Activated CD8-positive, alpha-beta memory T cell treated with anti-CD3 and anti-CD28 coated beads for 36 hours (primary cell): ENCODE results near the gene NCBP1. TPM values are rescaled to one million over a fixed set of nuclear protein-coding genes. Genes with fewer than 3 reads are reported as not detected.
"Not testable (repeated sequence)": the region's sequence is repeated elsewhere in the genome, so short reads cannot be mapped to it uniquely, and the experiment has no call there.

Experiments
- CTCF ChIA-PET: fragments of 350-600 bp; sonication (Branson Sonifier 250); formaldehyde crosslinking; loops from one replicate; lab custom pipeline; 2021; ENCODE audit warnings: antibody characterized with exemption; lab: Charles Lee
- POLR2A ChIA-PET: fragments of 350-600 bp; sonication (Branson Sonifier 250); formaldehyde crosslinking; loops from one replicate; lab custom pipeline; 2021; ENCODE audit warnings: antibody characterized with exemption; lab: Charles Lee
- total RNA-seq, 2 experiments: library from RNA; stranded (reverse); gene quantifications; one replicate each; pipeline ENCODE4 v1.2.3, GENCODE V29; 2021

Gene NCBP1
- total RNA-seq, 2 experiments from 2014 or later: 51.2 to 58.2 TPM

DNA sequence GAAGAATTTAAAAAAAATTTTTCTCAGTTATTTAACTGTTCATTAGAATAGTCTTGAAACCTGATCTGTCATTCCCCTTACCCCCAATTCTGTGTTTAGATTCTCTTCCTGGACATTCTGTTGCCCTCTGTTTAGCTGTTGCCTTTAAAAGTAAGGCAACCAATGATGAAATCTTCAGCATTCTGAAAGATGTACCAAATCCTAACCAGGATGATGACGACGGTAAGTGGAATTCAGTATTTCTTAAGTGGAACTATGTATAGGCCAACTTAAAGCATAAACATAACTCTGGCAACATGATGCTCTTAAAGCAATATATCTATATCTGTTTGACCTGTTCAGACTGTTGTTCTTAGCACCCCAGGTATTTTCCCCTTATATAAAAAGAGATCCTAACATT is 27.2 kb downstream of the NCBP1 start:
- CTCF ChIA-PET: no interaction called here
- POLR2A ChIA-PET: interaction anchor here (0.6 kb wide), 1 partner anchor 187 kb away, joined by 4 read pairs; no protein-coding TSS in a partner anchor

DNA sequence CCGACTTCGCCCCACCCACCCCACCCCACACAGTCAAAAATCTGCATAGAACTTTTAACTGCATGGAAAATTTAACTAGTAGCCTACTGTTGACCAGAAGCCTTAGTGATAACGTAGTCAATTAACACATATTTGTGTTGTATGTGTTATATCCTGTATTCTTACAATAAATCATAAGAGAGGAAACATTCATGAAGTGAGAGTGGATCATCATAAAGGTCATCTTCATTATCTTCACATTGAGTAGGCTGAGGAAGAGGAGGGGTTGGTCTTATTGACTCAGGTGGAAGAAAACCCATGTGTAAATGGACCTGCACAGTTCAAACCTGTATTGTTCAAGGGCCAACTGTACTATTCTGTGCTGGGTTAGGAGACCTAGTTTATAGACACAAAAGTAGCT is 32.1 kb downstream of the NCBP1 start:
- ChIA-PET CTCF (no interaction called here), POLR2A (no interaction called here)

DNA sequence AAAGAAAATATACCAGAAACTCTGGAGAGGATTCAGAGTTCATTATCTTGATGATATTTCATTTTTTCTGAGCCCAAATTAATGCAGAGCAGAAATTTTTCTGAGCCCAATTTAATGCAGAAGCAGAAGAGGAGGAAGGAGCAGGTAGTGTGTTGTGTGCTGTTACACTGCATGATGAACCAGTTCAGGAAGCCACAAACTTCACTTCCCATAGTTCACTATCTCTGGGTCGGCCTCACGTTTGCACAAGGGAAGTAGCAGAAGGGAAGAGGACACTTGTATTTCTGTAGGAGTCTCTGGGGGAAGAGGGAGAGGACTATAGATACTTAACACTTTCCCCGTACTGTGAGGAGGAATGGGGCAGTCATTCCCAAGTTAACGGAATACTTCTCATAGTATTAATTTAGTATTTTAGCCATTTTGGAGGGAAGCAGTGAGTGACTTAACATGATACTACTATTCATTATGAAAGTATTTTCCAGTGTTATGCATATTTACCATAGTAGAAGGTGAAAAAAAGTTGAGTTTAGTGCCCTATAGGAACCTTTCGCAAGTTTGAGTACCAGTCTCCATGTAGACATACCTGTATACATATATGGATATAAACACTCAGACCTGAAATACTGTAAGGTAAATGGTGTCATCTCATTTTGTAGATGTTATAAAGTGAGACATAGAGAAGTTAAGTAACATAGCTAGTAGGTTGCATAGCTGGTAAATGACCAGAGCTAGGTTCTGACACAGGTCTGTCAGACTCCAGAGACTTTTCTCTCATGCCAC is 33.5 kb downstream of the NCBP1 start:
- POLR2A ChIA-PET: no interaction called here
- CTCF ChIA-PET: no interaction called here

DNA sequence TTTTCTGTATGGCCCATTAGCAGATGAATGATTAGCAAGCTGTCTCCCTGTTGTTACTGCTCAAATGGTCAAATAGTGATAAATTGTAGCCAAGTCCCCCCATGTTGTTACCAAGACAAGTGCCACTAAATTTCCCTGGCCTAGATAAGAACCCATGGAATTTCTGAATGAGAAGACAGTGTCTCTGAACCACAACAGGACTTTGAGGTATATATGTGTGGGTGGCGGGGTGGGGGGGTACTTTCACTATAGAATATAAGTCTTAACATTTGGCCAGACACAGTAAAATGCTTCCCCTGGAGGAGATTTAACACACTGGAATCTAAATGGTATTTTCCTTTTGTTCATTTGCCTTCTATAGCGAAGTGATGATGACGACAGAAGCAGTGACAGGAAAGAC is 34.9 kb downstream of the NCBP1 start:
- ChIA-PET POLR2A (no interaction called here), CTCF (no interaction called here)

DNA sequence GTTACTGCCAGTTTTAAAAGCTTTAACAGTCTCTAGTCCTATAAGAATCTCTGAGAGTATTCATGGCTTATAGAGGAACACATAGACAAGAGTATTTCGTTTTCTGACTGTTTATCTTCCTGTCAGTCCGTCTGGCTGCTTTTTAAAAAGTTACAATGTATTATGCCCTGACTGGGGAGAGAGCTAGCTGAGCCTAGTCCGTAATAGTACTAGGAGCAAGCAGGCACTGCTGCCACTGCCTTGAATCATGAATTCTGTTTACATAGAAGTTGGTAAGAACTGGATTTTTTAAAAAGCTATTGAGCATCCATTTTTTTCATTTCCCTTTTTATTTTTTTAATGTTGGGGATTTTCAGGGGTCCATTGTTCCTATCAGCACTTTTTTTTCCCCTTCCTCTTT is 37.0 kb downstream of the NCBP1 start:
- ChIA-PET CTCF (interaction anchor here (1.0 kb wide), 1 partner anchor 23 kb away, joined by 3 read pairs; no protein-coding TSS in a partner anchor), POLR2A (no interaction called here)

DNA sequence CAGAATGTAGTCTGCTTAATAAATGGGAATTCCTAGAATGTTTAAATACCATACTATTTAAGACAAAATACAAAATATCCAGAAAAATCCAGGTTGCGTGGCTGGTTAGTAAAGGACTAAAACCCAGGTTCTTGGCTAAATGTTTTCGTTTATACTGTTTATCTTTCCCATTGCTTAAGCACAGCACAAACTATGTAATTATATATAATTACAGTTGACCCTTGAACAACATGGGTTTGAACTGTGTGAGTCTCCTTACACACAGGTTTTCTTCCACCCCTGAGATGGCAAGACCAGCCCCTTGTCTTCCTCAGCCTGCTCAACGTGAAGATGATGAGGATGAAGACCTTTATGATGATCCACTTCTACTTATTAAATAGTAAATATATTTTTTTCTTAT is 38.8 kb downstream of the NCBP1 start:
- CTCF ChIA-PET: no interaction called here

DNA sequence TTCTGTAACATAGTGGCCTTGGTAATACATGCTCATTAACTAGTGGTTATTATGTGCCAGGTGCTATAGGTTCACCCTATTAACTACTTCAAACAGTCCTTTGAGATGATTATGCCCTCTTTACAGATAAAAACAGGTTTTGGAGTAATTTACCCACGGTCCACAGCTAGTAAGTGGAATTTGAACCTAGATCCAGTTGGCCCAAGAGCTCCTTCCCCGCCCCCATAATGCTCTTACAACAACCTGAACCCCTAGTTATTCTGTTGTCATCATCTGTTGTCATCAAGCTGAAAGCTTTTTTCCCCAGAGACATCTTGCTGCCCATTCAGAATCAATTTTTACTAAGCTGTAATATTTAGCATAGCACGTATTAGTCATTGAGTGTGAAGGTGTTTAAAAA is 40.3 kb downstream of the NCBP1 start:
- ChIA-PET POLR2A (no interaction called here), CTCF (no interaction called here)

More for the DNA sequence above, 38.8 kb downstream of the NCBP1 start:
- POLR2A ChIA-PET: no interaction called here

DNA sequence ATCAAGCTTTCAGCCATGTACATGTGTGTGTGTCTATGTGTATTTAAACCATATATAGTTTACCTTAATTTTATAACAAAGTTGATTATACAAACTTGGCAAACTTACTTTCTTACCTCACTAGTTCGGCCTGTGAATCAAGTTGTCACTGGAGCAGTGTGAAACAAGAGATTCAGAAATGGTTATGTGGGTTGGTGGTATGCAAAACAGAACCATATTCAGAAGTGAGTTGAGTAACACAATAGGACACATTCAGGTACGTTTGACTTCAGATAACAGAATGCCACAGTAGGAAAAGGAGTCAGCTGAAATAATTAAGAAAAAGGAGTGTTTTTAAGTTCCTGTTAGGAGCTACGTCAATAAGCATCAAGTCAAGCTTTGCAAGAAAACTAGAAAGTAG is 42.0 kb downstream of the NCBP1 start:
- ChIA-PET CTCF (no interaction called here), POLR2A (no interaction called here)

DNA sequence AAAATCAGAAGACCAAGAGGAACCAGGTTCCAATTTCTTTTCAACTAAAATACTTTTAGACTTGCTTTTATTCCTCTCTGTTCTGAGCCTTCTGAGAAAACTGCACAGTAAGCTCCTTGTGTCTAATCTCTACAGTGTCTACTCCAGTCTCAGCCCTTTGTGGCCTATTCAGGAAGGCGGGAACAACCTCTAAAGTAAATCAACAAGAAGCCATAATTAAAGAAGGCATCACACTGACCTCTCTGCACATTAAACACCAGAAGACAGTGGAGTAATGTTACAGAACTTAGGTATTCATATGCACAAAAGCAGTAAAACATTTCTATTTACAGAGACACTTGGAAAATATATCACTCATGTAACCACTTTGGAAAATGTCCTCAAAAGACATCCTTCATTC is 48.6 kb downstream of the NCBP1 start:
- ChIA-PET CTCF (no interaction called here), POLR2A (no interaction called here)

DNA sequence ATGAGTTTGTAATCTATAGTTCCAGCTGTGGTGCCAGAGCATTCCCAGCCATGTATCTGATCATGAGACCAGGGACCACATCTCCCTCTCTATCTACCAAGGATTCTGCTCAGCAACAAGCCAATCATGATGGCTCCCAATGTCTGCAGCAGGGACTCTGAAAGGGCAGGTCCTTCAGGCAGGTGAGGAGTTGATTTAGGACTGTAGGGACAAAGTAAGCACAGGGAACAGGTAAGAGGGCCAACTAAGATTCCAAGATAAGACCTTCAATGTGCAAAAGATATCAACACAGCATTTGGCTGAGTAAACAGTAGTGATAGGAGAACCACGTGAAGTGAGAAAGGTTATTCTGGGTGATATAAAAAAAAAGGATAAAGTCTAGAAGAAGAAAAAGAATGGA is 55.0 kb downstream of the NCBP1 start:
- CTCF ChIA-PET: interaction anchor here (1.3 kb wide), 1 partner anchor 8 kb away, joined by 3 read pairs; no protein-coding TSS in a partner anchor
- POLR2A ChIA-PET: interaction anchor here (1.2 kb wide), 1 partner anchor 8 kb away, joined by 3 read pairs; no protein-coding TSS in a partner anchor

DNA sequence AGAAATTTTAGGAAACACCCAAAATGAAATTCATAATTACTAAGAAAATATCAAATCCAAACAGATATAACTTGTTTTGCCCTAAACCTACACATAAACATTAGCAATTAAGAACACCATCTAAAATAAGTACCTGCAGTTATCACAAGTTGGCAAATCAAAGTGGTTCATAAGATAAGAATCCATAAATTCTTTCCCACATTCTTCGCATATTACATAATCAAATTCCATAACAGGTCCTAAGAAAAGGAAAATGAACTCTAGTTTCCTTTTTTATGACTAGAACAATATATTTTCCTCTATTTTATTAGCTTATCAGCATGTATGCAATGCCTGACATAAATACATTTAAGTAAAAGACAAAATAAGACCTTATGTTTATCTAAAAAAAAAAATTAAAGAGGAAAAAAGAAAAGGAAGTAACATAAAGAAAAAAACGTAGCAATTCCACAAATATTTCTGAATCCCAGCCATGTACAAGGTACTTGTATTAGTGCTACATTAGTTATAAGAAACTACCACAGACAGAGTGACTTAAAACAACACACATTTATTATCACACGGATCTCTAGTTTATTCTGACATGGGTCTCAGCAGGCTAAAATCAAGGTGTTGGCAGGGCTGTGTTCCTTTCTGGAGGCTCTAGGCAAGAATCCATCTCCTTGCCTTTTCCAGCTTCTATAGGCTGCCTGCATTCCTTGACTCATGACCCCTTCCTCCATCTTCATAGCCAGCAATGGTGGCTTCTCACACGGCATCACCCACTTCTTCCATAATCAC is 56.0 kb downstream of the NCBP1 start:
- CTCF ChIA-PET: no interaction called here
- POLR2A ChIA-PET: no interaction called here

DNA sequence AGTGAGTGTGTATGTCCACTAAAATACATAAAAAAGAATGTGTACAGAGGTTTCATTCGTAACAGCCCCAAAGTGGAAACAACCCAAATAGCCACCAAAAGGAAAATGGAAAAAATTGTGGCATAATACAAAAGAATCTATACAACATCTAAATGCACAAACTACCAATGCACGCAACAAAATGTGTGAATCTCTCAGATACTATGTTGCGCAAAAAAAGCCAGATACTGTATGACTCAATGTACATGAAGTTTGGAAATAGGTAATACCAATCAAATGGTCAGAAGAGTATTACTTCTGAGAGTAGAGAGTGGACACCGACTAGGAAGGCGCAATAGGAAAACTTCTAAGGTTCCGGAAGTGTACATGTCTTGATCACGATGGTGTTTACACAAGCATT is 61.1 kb downstream of the NCBP1 start:
- ChIA-PET CTCF (no interaction called here), POLR2A (no interaction called here)

DNA sequence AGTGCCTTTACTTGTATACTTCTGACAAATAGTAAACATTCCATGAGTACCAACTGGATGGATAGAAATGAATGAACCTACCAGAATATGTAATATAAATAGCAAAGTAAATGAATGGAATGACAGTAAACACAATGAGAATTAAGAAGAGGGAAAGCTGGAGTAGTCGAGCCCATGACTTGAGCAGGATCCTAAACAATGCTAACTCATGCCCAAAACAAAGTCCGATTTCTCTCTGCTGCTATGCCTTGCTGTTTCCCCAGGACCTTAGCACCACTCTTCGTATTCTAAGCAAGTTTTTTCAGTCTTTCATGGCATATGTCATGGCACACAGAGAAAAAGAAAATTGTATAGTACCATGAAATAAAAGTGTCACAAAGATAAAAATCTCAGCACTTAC is 61.8 kb downstream of the NCBP1 start:
- ChIA-PET CTCF (interaction anchor here (0.9 to 1.0 kb wide), 2 partner anchors 11 to 62 kb away, joined by 3 read pairs; partner anchors contain the start of genes NCBP1 and TSTD2), POLR2A (interaction anchor here (0.5 to 1.0 kb wide), 2 partner anchors 62 to 287 kb away, joined by 4 to 5 read pairs; partner anchors contain the start of gene TSTD2)

DNA sequence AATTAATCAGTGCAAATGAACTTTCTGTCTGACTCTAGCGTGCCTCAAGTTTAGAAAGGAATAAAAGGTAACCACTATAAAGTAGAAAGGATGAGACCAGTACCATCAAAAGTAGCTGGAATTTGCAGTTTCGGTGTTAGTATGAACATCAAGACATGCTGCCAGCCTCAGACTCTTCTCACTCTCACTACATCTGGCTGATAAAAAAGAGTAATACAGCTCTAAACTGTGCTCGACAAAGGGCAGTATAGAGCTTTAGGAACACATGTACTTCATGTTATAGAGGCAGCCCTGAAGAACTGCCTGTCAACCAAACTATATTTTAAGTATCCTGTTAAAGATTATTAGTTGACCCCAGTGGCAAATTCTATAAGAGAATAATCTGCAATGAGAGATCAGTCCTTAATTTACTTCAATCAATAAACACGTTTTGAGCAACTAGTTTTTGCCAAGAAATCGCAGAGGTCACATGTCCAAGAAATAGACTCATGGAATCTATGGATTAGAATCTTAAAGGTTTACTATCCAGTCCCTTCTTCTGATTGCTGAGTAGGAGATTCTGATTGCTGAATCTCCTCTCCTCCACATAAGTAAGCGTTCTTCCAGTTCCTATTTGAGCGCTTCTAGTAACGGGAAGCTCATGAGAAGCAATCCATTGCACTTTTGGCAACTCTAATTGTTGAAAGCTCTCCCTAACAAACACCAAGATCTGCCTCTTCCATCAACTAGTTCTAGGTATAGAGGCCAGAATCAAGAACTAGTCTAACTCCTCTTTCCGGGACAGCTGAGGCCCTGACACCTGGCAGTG is 62.6 kb downstream of the NCBP1 start:
- POLR2A ChIA-PET: interaction anchor here (0.5 to 1.0 kb wide), 4 partner anchors 8 to 286 kb away, joined by 3 to 5 read pairs (median 4); partner anchors contain the start of gene TSTD2
- CTCF ChIA-PET: interaction anchor here (0.8 to 1.0 kb wide), 3 partner anchors 8 to 63 kb away, joined by 3 read pairs; partner anchors contain the start of genes NCBP1 and TSTD2

DNA sequence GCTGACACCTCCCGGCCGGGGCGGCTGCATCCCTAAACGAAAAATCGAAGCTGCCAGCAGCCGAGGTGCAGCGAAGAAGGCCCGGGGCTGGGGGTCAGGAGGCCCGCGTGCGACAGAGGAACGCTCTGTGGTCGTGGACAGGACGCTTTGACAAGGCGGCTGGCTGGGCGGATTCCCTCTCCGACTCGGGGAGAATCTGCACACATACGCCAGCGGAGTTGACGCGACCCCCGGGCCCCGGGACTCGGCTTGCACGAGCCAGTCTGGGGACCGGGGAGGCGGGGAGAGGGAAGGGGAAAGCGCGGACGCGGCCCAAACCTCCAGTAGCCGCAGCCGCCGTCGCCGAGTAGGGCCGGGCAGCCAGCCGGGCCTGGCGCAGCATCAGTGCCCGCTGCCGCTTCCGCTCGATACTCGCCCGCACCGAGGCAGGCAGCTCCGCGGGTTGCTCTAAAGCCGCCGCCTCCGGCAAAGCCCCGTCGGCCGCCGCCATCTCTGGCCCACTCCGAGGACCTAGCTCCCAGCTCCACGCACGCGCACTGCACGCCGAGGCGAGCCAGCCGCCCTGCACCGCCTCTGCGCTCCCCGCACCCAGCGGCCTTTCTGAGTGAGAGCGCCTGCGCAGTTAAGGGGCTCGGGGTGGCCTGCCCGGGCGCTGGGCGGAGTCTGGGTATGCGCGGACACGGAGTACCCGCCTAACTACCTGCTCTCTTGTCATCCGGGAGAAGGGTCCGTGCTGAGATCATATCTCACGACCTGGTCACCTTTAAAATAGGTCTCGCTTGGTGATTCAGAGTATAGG is 63.4 kb downstream of the NCBP1 start, which contains the start of gene XPA:
XPA (minus strand) TSS at position 538 of the 799 bp plus-strand sequence; CDS start at position 490, 48 bp downstream.
- ChIA-PET POLR2A (interaction anchor here (0.9 to 1.0 kb wide), 4 partner anchors 9 to 224 kb away, joined by 3 to 7 read pairs (median 4); partner anchors contain the start of genes NCBP1 and TSTD2), CTCF (interaction anchor here (0.8 kb wide), 1 partner anchor 9 kb away, joined by 3 read pairs; no protein-coding TSS in a partner anchor)

DNA sequence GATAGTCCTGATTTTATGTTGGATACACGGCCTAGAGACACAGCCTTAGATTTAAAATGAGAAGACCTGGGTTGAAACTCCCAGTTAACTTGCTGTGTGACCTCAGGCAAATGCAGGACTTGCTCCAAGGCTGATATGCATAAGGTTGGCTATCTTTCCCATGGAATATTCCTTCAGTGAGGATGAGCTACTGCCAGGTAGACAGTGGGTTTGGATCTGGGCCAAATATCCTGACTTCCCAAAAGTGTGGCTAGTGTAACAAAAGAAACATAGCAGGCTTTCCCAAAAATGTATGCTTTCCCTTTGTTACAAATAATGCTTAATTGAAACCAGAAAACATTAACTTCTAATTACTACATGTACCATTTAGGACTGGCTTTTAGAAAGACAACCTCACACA is 64.2 kb downstream of the NCBP1 start:
- ChIA-PET CTCF (interaction anchor here (1.0 kb wide), 1 partner anchor 226 kb away, joined by 5 read pairs; no protein-coding TSS in a partner anchor), POLR2A (no interaction called here)

DNA sequence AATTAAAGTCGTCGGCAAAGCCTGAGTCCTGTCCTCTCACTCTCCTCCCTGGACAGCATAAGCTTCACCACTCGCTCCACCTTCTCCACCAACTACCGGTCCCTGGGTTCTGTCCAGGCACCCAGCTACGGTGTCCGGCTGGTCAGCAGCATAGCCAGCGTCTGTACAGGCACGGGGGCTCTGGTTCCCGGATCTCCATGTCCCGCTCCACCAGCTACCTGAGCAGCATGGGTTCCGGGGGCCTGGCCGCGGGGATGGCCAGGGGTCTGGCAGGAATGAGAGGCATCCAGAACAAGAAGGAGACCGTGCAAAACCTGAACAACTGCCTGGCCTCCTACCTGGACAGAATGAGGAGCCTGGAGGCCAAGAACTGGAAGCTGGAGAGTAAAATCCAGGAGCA is 65.2 kb downstream of the NCBP1 start:
- ChIA-PET POLR2A (no interaction called here), CTCF (interaction anchor here (1.0 to 1.2 kb wide), 2 partner anchors 202 to 225 kb away, joined by 3 to 5 read pairs; no protein-coding TSS in a partner anchor)

DNA sequence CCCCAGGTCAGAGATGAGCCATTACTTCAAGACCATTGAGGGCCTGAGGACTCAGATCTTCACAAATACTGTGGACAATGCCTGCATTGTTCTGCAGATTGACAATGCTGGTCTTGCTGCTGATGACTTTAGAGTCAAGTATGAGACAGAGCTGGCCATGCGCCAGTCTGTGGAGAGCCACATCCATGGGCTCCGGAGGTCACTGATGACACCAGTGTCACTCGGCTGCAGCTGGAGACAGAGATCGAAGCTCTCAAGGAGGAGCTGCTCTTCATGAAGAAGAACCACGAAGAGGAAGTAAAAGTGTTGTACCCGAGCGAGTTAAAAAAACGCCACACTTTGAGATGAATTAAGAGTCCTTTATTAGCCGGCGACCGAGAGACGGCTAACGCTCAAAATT is 65.7 kb downstream of the NCBP1 start:
- POLR2A ChIA-PET: not testable (repeated sequence)

More for the DNA sequence above, 65.7 kb downstream of the NCBP1 start:
- CTCF ChIA-PET: interaction anchor here (1.2 kb wide), 1 partner anchor 201 kb away, joined by 3 read pairs; no protein-coding TSS in a partner anchor
